Ovary (tissue), 3 donors: ENCODE results near the gene NOXO1.

Source experiments
- POLR2A ChIP-seq: fragments of 450-650 bp; IDR thresholded peaks from one replicate; pipeline ENCODE4 v1.6.1; 2017; ENCODE audit warnings: antibody characterized with exemption, mild to moderate bottlenecking, moderate library complexity
- TF ChIP-seq, protein P1 (sequence below), 3 donors: fragments of 450-650 bp in 2 of 3; fragments of 200-600 bp in 1 of 3; IDR thresholded peaks; one replicate each; pipeline versions ENCODE4 v1.5.1 to v1.8.0; 2016 to 2022; ENCODE audit warnings: antibody characterized with exemption in 3 of 3, mild to moderate bottlenecking in 1 of 3
- donor health status: DM: no; HTN: no; CAD: no.

DNA sequence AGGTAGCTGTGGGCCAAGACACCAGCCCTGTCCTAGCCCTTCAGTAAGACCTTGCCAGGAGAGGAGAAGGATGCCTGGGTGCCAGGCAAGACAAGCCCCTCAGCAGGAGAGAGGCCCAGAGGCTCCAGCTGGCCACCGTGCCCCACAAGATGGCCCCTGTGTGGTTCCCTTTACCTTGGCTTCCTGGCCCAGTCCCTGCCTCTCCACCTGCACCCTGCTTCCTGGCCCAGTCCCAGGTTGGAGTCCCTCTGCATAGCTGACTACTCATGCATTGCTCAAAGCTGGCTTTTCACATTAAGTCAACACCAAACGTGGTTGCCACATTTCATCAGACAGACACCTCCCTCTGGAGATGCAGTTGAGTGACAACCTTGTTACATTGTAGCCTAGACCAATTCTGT is 12.5 kb upstream of the NOXO1 start:
- TF ChIP-seq, protein P1, sequence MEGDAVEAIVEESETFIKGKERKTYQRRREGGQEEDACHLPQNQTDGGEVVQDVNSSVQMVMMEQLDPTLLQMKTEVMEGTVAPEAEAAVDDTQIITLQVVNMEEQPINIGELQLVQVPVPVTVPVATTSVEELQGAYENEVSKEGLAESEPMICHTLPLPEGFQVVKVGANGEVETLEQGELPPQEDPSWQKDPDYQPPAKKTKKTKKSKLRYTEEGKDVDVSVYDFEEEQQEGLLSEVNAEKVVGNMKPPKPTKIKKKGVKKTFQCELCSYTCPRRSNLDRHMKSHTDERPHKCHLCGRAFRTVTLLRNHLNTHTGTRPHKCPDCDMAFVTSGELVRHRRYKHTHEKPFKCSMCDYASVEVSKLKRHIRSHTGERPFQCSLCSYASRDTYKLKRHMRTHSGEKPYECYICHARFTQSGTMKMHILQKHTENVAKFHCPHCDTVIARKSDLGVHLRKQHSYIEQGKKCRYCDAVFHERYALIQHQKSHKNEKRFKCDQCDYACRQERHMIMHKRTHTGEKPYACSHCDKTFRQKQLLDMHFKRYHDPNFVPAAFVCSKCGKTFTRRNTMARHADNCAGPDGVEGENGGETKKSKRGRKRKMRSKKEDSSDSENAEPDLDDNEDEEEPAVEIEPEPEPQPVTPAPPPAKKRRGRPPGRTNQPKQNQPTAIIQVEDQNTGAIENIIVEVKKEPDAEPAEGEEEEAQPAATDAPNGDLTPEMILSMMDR (IDR thresholded peaks at IDR 0.05), result no peak
- TF ChIP-seq POLR2A, result no peak
